GM12864 (cell line): ENCODE results near the gene VRK3.

Experiments used
- DNase-seq: peaks from one replicate; pipeline ENCODE4 v3.0.0-alpha.2; 2011; ENCODE audit warnings: low read depth
- H3K4me3 ChIP-seq: 2 replicates; pipeline ENCODE4 v1.5.1; 2011; ENCODE audit warnings: mild to moderate bottlenecking, low read depth, low read length, control low read depth
- TF ChIP-seq, protein P1 (sequence below): IDR thresholded peaks from 2 replicates; pipeline ENCODE4 v1.5.1; 2011; ENCODE audit warnings: low read depth, mild to moderate bottlenecking, moderate library complexity, low read length, control low read depth, inconsistent platforms; ENCODE audit errors: missing control alignments

Gene VRK3

DNA sequence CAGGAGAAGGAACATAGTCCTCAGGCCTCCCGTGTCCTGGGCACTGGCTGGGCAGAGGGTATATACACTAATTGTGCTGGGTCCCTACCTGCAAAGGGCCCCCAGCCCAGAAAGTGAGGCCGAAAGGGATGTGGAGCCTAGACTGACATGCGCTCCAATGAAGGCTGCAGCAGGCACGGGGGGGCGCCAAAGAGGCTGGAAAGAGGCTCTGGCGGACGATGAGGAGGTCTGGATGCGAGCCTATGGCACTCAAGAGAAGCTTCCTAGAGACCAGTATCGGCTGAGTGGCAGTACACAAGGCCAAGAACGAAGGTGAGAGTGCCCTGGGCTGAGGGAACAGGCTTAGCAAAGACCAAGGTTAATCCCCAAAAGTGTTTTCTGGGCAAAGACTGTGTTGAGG, 16.6 kb downstream of the VRK3 start:
- no peak overlapping the region for H3K4me3 ChIP-seq
- TF ChIP-seq, protein P1, sequence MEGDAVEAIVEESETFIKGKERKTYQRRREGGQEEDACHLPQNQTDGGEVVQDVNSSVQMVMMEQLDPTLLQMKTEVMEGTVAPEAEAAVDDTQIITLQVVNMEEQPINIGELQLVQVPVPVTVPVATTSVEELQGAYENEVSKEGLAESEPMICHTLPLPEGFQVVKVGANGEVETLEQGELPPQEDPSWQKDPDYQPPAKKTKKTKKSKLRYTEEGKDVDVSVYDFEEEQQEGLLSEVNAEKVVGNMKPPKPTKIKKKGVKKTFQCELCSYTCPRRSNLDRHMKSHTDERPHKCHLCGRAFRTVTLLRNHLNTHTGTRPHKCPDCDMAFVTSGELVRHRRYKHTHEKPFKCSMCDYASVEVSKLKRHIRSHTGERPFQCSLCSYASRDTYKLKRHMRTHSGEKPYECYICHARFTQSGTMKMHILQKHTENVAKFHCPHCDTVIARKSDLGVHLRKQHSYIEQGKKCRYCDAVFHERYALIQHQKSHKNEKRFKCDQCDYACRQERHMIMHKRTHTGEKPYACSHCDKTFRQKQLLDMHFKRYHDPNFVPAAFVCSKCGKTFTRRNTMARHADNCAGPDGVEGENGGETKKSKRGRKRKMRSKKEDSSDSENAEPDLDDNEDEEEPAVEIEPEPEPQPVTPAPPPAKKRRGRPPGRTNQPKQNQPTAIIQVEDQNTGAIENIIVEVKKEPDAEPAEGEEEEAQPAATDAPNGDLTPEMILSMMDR, result no peak
- DNase-seq, result no peak

- DNase-seq, result no peak
- TF ChIP-seq, protein P1, result no peak
- H3K4me3 ChIP-seq, result no peak overlapping the region
Measured at GRCh38 chr19:50007947-50008346, 17.2 kb downstream of the VRK3 start.

- TF ChIP-seq, protein P1, result no peak
- DNase-seq, result no peak
- no peak overlapping the region for H3K4me3 ChIP-seq
Measured at GRCh38 chr19:50007170-50007569, 18.0 kb downstream of the VRK3 start.

DNA sequence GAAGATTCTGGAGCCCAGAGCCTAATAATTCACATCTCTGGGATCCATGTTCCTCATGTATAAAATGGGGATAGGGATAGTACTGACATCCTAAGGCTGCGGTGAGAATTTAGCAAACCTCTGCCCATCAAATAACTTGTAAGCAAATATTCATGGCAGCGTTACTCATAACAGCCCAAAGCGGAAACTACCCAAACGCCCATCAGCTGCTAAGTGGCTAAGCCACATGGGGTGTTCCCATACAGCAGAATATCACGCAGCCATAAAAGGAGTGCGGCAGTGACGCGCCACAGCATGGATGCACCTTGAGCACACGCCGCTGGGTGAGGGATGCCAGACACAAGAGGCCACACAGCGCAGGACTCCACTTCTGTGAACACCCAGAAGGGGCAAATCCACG, 19.7 kb downstream of the VRK3 start:
- DNase-seq, result no peak
- H3K4me3 ChIP-seq, result no peak overlapping the region
- TF ChIP-seq, protein P1, result no peak

GRCh38 chr19:50003810-50004419, 21.3 kb downstream of the VRK3 start:
- H3K4me3 ChIP-seq, result no peak overlapping the region
- DNase-seq, result no peak
- TF ChIP-seq, protein P1, result no peak

GRCh38 chr19:50003254-50003788, 21.9 kb downstream of the VRK3 start:
- no peak for DNase-seq
- no peak overlapping the region for H3K4me3 ChIP-seq
- TF ChIP-seq, protein P1, result no peak

GRCh38 chr19:50002386-50002960, 22.7 kb downstream of the VRK3 start:
- no peak for DNase-seq
- TF ChIP-seq, protein P1, result no peak
- no peak overlapping the region for H3K4me3 ChIP-seq
